HepG2 (cell line): ENCODE data around the gene NHSL1. TPM values are rescaled to one million over a fixed set of nuclear protein-coding genes. Genes with fewer than 3 reads are reported as not detected.

Experiments used
- ARHGAP35 ChIP-seq: sonication (generic); formaldehyde crosslinking; IDR thresholded peaks from 2 replicates; pipeline ENCODE4 v1.9.0; 2022; ENCODE audit warnings: mild to moderate bottlenecking, inconsistent platforms, moderate library complexity, missing genetic modification reagents, borderline replicate concordance
- CHD4 ChIP-seq: fragments of 200-600 bp; sonication (generic); IDR thresholded peaks from 2 replicates; pipeline ENCODE4 v1.7.0; 2017; ENCODE audit warnings: mild to moderate bottlenecking, low read length, borderline replicate concordance
- DZIP1 ChIP-seq: sonication (generic); formaldehyde crosslinking; IDR thresholded peaks from 2 replicates; pipeline ENCODE4 v1.5.0; 2020; ENCODE audit warnings: mild to moderate bottlenecking, missing genetic modification reagents
- E2F2 ChIP-seq: sonication (generic); formaldehyde crosslinking; IDR thresholded peaks from 2 replicates; pipeline ENCODE4 v1.4.0; 2020; ENCODE audit warnings: missing genetic modification reagents, borderline replicate concordance
- EZH2 ChIP-seq: conservative IDR thresholded peaks from 2 replicates; pipeline ENCODE4 v1.6.1; 2012; ENCODE audit warnings: mild to moderate bottlenecking, low read depth, low read length, moderate library complexity
- HDAC2 ChIP-seq: sonication (generic); formaldehyde crosslinking; IDR thresholded peaks from 2 replicates; pipeline ENCODE4 v1.4.0; 2020; ENCODE audit warnings: missing genetic modification reagents
- HOXA5 ChIP-seq: sonication (generic); formaldehyde crosslinking; IDR thresholded peaks from 2 replicates; pipeline ENCODE4 v1.4.0; 2020; ENCODE audit warnings: missing genetic modification reagents
- HOXD1 ChIP-seq: sonication (generic); formaldehyde crosslinking; IDR thresholded peaks from 2 replicates; pipeline ENCODE4 v1.5.0; 2020; ENCODE audit warnings: missing genetic modification reagents
- IKZF1 ChIP-seq: fragments of 450-650 bp; IDR thresholded peaks from 2 replicates; pipeline ENCODE4 v1.7.1; 2016
- MAFK ChIP-seq, 2 experiments: IDR thresholded peaks in 1 of 2; conservative IDR thresholded peaks in 1 of 2; 2 replicates each; pipeline ENCODE4 v1.6.1; 2011; ENCODE audit warnings: improper control_type of control experiment in 2 of 2, low read length in 2 of 2
- MIXL1 ChIP-seq: IDR thresholded peaks from 2 replicates; pipeline ENCODE4 v1.6.1; 2016
- NFYB ChIP-seq: sonication (generic); formaldehyde crosslinking; IDR thresholded peaks from 2 replicates; pipeline ENCODE4 v1.4.0; 2020; ENCODE audit warnings: missing genetic modification reagents
- TBP ChIP-seq: sonication (generic); formaldehyde crosslinking; IDR thresholded peaks from 2 replicates; pipeline ENCODE4 v1.5.0; 2020; ENCODE audit warnings: missing genetic modification reagents
- TP53 ChIP-seq: sonication (generic); formaldehyde crosslinking; conservative IDR thresholded peaks from 2 replicates; pipeline ENCODE4 v1.4.0; 2020; ENCODE audit warnings: missing genetic modification reagents
- ZNF607 ChIP-seq: sonication (generic); formaldehyde crosslinking; IDR thresholded peaks from 2 replicates; pipeline ENCODE4 v1.5.1; 2020; ENCODE audit warnings: missing genetic modification reagents, mild to moderate bottlenecking, borderline replicate concordance
- ZNF746 ChIP-seq: sonication (generic); formaldehyde crosslinking; IDR thresholded peaks from 2 replicates; pipeline ENCODE4 v1.8.0; 2022; ENCODE audit warnings: mild to moderate bottlenecking, missing genetic modification reagents
- ZNF850 ChIP-seq: sonication (generic); formaldehyde crosslinking; conservative IDR thresholded peaks from 2 replicates; pipeline ENCODE4 v1.9.0; 2021; ENCODE audit warnings: mild to moderate bottlenecking, missing genetic modification reagents
- ZSCAN12 ChIP-seq: sonication (generic); formaldehyde crosslinking; IDR thresholded peaks from 2 replicates; pipeline ENCODE4 v1.9.0; 2021; ENCODE audit warnings: mild to moderate bottlenecking, missing genetic modification reagents
- polyA plus RNA-seq, 8 experiments: library from polyadenylated mRNA; depleted of rRNA in 3 of 8; stranded (reverse) in 7 of 8; unstranded in 1 of 8; fragments of >200 nt; fragmentation: Illumina TruSeq in 4 of 8; extraction: Trizol in 4 of 8; gene quantifications; 2 replicates each; pipeline versions ENCODE4 v1.2.1 to v1.2.3, GENCODE V29; 2011 to 2016; ENCODE audit warnings: low read depth in 4 of 8, missing spikeins in 1 of 8, mixed read lengths in 1 of 8; ENCODE audit not compliant: insufficient read depth in 1 of 8
- total RNA-seq, 5 experiments: library from RNA; depleted of rRNA; stranded (reverse); fragments of >200 nt; fragmentation: Illumina TruSeq; extraction: Trizol; gene quantifications; 2 replicates each; pipeline ENCODE4 v1.2.3, GENCODE V29; 2016; ENCODE audit warnings: low read depth in 1 of 5

The NHSL1 gene
- total and polyA plus RNA-seq, 2 of the 13 experiments (the other 11 are each of a cell fraction or from before 2014, with no cell fraction given): 24.9 to 53.6 TPM

GRCh38 chr6:138503881-138504680, 4.8 kb upstream of the NHSL1 start (continued):
- TF ChIP-seq ARHGAP35 (CRISPR knock-in tag): no peak
- TF ChIP-seq MAFK (conservative IDR thresholded peaks at IDR 0.05 in 1 of 2, IDR thresholded peaks at IDR 0.05 in 1 of 2; ENCODE audit: low read length in 2 of 2): no peak
- peak; percentile 97 for TF ChIP-seq HDAC2 (CRISPR knock-in tag)
- no peak for TF ChIP-seq E2F2
- TF ChIP-seq TBP (CRISPR knock-in tag): no peak
- no peak for TF ChIP-seq HOXD1 (CRISPR knock-in tag)
- TF ChIP-seq ZNF850: no peak
- no peak for TF ChIP-seq IKZF1
- TF ChIP-seq NFYB (CRISPR knock-in tag): no peak
- no peak for TF ChIP-seq DZIP1
- no peak for TF ChIP-seq ZNF607 (CRISPR knock-in tag)
- no peak for TF ChIP-seq EZH2
- TF ChIP-seq ZNF746 (CRISPR knock-in tag): no peak
- no peak for TF ChIP-seq TP53 (CRISPR knock-in tag)
- peak; percentile 91; the same call in 1 of the 2 replicates for TF ChIP-seq CHD4
- 0 out of 2 replicates have a peak, but pooled peaks have one; percentile 36 for TF ChIP-seq ZSCAN12 (CRISPR knock-in tag)
- TF ChIP-seq MIXL1 (CRISPR knock-in tag): peak; percentile 97
- 0 out of 2 replicates have a peak, but pooled peaks have one; percentile 37 for TF ChIP-seq HOXA5
